ENCODE data around the gene PLEKHD1.

- no peak for TF ChIP-seq CTCF (IDR thresholded peaks at IDR 0.05 in 2 of 3, conservative IDR thresholded peaks at IDR 0.05 in 1 of 3; ENCODE audit: borderline replicate concordance in 1 of 3, insufficient read depth in 1 of 3, low read depth in 2 of 3, low read length in 2 of 3)
- TF ChIP-seq POLR2A (IDR thresholded peaks at IDR 0.05; ENCODE audit: borderline replicate concordance, extremely low read depth, insufficient read depth, insufficient read length): no peak
- no peak for TF ChIP-seq EGR1 (IDR thresholded peaks at IDR 0.05; ENCODE audit: low read depth)
- TF ChIP-seq MAX (IDR thresholded peaks at IDR 0.05): no peak
- TF ChIP-seq REST (IDR thresholded peaks at IDR 0.05; ENCODE audit: low read depth): no peak
- TF ChIP-seq FOSL1 (IDR thresholded peaks at IDR 0.05; ENCODE audit: low read depth): no peak
- TF ChIP-seq SRF (IDR thresholded peaks at IDR 0.05; ENCODE audit: low read depth): no peak
- no peak for TF ChIP-seq ATF3 (IDR thresholded peaks at IDR 0.05)
- no peak for TF ChIP-seq YY1 (IDR thresholded peaks at IDR 0.05; ENCODE audit: extremely low read depth, insufficient replicate concordance, low read depth, low read length)
These were observed 32.6 kb upstream of the PLEKHD1 start for GRCh38 chr14:69451941-69452340.

Measured in HCT116 (cell line).